ENCODE measurements around the gene AREG. TPM values are rescaled to one million over a fixed set of nuclear protein-coding genes. Genes with fewer than 3 reads are reported as not detected.

The AREG gene
- total RNA-seq, 1 experiment from 2014 or later = 156 TPM

DNA sequence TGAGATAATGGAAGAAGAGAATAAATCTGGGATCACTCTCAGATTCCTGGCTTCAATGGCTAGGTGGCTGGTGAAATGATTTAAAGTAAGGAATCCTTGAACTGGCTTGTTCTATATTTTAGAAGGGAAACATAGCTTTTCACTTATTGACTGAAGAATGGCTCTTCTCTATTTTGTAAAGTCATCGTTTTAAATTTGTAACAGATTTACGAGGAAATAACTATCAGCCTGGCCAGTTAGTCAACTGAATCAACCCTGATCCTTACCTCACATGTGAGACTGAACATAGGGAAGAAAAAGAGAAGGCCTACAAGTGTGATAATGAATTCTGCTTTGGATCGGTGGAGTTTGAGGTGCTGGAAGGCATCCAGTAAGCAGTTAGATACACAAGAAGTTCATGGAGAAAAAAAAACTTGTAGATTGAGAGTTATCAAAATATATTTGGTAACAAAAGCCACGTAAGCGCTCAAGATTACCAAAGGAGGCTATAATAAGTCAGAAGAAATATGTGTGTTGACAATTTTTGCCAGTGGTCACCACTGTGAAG is 12.0 kb downstream of the AREG start:
- DNase-seq (ENCODE audit: low spot score) = no peak

DNA sequence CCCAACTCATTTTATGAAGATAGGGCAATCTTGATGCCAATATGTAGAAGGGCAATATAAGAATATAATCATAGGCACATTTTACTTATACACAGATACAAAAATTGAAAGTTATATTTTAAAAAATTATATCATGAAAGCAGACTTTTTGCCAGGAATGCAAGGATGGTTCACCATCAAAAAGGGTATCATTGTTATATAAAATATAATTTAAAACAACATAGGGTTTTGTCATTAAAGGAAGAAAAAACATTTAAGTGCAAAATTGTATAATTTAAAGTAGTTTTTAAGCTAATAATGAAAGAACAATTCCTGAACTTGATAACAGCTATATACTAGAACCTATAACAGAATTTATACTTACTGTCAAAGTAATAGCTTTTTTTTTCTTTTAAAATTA is 15.9 kb downstream of the AREG start:
- DNase-seq (ENCODE audit: low spot score) = no peak

DNA sequence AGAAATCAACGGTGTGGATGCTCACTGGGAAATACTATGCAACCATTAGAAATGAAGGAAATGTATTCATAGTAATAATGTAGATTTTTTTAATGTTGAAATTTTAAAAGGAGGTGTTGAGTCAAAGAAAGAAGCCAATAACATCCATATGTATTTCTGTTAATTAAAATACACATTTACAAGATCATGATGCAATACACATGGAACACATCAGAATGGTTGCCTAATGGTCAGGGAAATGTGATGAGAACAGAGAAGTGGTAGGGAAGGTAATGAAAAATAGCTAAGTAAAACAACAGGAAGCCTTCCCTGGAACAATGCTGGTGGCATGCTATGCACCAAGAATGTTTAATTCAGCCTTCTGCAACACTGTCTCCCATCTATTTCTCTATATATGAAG is 18.2 kb downstream of the AREG start:
- no peak for DNase-seq (ENCODE audit: low spot score)

DNA sequence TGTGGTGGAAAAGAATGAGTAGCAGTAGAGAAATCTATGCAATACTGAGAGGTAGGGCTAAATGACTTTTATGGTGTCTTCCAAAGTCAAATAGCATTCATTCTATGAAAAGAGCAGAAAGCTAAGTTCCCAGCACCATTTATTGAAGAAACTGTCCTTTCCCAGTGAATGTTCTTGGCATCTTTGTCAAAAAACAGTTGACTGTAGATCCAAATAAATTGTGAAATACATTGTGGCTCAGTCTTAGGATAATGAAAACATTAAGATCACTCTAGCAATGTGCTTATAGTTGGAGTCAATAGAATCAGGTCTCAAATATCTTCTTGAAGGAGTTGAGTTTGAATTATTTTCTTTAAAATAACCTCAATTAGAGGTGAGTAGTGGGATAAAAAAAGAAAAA is 19.4 kb downstream of the AREG start:
- no peak for DNase-seq (ENCODE audit: low spot score)

DNA sequence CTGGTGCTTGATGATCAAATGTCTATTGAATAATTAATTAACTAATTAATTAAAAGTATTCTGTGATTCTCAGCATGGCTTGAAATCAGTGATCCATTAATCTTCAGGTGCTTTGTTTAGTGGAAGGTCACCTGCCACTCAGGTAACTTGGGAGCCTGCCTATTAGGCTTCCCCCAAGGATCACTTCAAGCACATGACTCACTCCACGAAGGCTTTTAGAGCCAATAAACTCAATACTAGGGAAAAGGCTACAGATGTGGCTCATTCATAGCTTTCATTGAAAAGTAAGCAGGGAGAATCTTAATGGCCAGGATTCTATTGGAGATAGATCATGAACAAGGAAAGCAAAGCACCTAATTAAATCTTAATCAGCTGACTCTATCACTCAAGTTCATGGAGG is 21.3 kb downstream of the AREG start:
- DNase-seq (ENCODE audit: low spot score) = no peak

DNA sequence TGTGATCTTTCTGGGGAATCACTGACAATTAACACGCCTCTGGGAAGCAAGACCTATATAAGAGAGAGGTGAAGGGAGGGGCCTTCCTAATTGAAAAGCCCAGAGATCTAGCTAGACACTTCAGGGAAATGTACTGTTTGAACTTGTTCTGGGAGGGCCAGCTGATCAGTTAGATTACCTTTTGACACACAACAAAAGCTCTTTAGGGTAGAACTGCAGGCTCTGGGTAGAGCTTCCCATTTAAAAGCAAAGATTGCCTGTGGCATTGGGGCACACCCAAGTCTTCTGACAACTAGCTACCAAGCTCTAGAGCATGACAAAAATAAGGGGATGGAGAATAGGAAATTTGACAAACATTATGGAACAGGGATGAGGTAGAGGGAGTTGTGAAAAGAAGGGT is 26.3 kb downstream of the AREG start:
- no peak for DNase-seq (ENCODE audit: low spot score)

DNA sequence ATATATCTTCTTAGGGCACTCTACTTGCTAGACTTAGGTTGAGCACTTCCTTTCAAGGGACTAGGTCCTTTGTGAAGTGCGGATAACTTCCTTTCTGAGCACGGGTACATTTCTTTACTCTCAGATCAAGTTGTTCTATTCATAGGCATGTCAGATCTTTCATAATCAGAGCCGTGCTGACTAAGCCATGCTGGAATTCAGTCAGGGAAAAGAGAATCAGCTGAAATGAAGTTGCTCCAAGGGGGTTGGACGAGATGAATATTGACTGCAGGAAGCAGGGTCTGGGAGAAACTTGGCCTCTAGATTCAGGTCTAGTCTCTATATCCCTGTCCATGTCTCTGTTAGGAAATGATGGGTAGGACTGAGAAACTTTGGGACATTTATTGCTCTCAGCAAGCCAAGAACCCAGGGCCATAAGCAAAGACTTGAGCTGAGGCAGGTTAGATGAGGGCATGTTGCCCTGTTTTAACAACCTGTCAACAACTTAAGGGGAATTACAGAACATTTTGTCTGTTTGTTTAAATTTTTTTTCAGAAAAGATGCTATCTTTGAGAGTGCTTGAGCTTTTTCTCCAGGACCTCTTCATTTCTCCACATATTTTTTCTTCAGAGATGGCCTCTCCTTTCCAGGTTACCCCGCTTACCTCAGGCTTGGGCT is 28.3 kb downstream of the AREG start:
- DNase-seq (ENCODE audit: low spot score) = peak; percentile 57

DNA sequence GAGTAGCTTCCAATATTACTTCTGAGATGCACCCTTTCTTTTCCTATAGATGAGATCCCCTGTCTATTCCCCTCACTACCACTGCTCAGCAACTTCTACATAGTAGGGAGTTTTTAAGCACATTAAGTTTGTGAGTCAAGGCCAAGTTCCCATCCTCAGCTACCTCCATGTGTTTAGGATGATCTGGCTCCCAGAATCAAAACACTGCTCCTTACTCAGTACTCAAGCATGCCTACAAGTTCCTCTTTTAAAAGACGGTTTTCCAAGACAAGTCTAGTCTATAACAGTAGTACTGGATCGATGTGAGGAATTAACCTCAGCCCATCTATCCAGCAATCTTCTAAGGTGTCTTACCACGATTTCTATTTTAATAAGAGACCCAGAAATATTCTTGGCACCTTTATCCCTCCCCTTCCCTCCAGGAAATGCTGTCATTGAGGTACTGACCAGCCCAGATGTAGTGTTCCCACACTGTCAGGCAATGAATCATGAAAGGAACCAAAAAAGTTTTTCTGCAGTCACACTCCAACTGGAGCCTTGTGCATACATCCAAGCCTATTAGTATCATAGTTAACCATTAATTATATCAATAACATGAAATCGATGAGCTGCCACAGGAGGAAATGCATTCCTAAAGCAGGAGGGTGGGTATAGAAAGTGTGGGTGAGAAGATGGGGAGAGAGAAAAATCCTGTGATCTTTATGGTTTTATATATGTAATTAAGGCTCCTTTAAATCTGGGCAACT is 29.6 kb downstream of the AREG start:
- DNase-seq (ENCODE audit: low spot score) = peak; percentile 59

DNA sequence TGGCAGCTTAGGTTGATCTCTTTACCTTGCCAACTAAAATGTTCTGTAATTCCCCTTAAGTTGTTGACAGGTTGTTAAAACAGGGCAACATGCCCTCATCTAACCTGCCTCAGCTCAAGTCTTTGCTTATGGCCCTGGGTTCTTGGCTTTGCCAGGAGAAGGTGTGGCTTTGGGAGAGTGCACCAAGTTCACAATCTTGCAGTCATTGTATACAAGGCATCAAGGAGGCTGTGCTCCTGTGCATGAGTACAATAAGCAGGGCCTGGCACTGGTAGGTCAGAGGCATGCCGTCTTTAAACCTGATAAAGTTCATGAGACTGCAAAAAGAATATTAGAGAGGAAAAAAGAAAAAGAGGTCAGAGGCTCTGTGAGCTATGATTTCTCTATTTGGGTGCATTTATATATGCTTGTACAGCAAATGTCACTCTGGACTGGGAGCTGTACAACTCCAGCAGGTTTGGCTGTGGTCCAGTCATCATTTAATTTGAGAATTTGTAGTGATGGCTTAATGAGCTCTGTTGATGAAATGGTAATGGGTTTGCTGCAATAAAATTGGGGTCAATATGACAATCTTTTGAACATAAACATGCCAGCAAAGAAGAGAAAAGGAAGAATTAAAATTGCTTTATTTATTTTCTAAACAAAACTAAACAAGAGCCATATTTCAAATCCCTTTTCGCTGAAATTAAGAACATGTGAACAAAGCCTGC is 30.3 kb downstream of the AREG start:
- peak; percentile 57 for DNase-seq (ENCODE audit: low spot score)

DNA sequence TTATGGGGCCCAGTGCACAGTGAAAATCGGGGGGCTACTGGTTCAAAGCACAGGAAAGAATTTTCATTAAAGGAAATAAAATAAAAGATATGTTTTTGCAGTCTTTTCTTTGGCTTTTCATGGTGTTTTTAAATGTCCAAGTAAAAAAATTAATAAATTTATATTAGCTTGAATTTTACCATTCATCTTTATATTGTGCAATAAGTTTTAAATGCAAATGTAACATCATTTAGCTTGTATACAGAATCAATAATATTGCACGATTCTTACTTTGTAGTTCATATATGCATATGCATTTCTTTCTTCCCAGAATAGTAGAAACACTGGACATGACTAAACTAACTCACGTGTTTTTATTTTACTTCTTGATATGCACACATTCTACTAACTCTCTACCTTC is 31.0 kb downstream of the AREG start:
- DNase-seq (ENCODE audit: low spot score) = no peak

DNA sequence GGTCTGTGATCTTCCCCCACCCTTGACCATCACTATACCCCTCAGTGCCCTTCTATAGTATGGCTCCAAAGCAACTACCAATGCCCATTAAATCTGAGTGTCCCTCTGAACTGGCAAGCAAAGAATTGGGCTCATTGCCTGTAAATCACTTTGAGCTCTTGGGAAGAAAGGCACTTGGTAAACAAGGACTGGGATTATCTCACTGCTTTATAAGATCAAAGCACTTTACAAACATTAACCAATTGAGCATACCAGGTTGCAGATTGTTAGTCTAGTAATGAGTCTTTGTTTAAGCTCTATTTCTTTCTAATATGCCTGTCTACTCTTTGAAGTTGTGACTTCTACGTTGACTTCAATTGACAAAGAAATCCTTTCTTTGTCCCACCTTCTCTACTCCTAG is 34.1 kb downstream of the AREG start:
- DNase-seq (ENCODE audit: low spot score) = peak; percentile 38

DNA sequence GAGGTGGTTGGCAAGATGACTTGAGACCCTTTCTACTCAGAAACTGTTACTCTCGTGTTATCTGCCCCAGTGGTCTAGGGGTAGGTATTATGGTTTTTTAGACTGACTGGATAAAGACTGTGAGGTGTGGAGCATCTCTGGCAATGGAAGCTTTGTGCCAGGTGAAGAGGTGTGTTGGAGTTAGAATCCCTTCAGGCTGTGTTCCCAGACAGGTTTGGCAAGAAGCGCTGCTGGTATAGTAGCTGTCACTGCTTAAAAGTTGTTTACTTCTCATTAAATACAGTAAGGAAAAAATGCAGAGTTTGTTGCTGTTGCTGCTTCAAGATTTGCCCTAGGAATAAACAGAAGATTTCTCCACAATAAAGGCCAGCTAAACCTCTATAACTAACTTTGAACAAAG is 35.3 kb downstream of the AREG start:
- DNase-seq (ENCODE audit: low spot score) = peak; percentile 41

DNA sequence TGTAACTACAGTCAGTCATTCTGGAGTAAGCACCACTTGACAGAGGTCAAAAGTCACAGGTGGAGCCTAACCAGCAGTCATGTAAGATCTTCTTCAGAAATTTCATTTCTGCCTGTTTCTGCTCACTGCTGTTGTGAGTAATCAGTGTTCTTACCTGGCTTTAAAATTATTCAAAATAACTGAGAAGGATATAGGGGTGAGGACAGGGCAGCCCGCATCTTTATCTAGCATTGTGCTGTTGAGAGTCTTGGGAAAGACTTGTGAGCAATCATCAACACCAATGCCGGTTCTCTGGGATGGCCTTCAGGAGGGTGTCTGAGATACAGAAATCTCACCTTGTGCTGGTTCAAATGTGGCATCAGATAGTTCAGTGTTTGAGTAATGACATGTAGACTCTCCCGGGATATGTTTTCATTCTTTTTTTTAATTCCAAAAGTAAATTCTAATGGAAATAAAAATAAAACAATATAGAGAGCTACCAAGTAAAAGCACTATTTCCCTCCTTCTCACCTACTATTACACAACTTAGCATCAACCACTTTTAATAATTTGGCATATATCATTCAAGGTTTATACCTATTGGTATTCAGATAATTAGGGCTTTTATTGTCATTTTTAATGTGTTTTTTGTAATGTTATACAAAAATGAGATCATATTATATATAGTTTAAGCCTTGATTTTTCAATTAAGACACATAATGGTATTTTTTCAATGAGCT is 37.1 kb downstream of the AREG start:
- no peak for DNase-seq (ENCODE audit: low spot score)

DNA sequence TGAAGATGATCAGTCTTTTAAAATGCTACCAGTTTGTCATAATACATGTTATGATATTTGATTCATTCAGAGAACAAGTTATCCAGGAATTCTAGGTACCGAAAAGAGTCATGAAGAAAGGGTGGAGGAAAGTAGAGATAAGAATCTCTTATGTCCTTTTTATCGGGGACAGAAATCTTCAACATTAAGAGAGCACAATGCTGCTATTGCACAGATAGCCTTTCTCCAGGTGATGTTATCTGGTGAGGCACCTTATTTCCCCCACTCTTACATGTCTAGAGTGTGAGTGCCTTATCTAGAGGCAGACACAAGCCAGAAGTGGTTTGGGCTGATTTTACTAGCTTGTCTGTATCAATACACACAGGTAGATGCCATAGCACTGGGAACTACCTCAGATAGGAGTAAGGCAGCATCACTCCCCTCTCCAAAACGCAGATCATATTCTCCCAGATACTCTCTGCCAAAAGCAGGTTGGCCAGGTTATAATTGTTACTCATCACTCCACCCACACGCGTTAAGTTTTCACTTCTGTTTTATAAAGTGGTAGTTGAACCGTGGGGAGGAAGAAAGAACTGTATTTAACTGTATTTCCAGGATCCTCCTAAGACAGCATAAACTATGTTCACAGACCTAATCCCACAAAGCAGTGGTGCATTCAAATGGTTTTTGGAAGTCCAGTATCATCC is 38.4 kb downstream of the AREG start:
- DNase-seq (ENCODE audit: low spot score) = no peak

DNA sequence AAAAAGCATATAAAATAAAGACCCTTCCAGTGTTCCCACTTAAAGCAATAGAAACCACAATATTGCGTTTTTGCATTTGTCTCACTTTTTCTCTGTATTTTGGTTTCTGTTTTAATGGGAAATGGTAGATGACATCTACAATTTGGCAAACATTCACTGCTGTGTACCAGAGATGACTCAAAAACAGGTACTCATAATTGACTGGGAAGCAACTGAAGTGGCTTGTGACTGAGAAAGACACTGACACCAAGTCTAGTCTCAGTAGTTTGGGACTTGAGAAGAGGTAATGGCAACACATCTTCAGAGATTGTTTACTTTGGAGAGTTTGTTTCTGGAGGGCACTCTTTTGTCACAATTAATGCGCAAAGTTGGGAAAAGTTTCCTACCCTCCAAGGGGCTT is 42.0 kb downstream of the AREG start:
- DNase-seq (ENCODE audit: low spot score) = no peak

DNA sequence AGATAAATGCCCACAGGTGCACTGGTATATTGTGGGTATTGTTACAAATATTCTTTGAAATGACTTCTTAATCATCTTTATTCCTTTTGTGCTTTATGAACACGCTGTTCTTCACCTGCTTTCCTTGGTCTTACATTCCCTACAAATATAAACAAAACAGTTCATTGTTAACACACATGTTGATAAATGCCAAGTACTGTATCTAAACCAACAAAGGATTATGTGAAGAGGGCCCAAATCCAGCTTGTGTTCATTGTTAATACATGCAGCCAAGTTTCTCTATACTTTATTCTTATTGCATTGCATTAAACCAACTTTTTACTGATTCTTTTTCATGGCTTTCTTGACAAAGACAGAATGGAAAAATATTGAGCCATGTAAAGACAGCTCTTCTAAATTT is 42.8 kb downstream of the AREG start:
- no peak for DNase-seq (ENCODE audit: low spot score)

DNA sequence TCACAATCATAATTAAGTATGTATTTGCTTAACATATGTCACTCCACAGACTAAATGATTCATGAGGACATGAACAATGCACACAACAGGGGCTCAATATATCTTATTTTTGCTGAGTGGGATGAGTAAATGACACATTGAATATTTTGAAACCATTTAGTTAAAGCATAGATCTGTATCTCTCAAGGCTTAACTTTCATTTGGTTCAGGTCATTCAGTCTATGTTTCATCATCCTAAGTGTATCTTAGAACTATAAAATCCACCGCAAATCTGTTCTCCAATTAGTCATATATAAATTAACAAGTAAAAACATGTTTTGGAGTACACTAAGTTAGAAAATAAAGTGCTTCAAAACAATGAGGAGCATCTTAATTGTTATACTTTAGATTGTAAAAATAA is 45.8 kb downstream of the AREG start:
- DNase-seq (ENCODE audit: low spot score) = peak; percentile 32

DNA sequence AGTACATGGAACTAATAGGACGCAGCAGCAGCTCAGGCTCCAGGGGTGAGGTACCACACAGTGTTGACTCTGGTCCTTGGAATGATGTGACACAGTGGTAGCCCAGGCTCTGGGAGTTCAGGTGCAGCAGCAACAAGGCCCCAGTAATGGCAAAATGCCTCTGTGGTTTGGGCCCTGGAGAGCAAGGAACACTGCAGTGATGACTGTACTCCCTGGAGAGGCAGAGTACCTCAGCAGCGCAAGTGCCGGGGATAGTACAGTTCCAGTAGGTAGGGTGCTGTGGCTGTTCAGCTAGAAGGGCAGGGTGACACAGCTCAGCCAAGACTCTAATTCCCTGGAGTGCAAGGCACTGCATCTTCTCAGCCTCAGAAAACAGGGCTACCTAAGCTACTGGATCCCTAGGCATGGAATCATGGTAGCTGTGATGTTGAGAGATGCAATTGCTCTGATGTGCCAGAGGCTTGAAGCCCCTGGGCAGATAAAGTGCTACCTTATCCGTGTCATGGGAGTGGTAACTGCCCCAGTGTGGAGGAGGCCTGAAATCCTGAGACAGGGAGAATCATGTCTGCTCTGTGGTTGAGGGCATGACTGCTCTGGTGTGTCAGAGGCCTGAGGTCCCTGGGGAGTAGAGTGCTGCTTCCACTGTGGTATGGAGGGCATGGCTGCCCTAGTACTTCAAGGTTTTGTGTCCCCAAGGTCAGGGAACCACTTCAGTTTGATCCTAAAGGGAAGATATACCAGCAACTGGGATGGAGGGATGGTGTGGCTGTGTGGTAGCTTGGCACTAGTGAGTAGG is 55.2 kb downstream of the AREG start:
- no peak for DNase-seq (ENCODE audit: low spot score)

DNA sequence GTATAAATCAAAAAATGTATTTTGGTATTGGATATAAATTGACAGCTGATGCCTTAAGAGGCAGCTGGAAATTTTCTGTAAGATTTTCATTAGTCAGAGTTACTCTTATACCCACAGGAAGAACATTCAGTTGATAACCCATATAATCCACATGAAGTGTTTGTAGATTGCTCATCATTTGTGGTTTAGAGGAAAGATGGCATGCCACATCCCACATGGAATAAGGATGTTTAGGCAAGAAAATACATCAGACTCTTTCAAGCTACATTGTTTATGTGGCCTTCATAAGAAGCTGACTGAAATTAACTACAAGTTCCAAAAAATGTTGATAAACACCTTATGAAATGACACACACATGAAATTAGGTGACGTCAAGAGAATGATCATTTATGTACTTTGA is 56.6 kb downstream of the AREG start:
- no peak for DNase-seq (ENCODE audit: low spot score)

DNA sequence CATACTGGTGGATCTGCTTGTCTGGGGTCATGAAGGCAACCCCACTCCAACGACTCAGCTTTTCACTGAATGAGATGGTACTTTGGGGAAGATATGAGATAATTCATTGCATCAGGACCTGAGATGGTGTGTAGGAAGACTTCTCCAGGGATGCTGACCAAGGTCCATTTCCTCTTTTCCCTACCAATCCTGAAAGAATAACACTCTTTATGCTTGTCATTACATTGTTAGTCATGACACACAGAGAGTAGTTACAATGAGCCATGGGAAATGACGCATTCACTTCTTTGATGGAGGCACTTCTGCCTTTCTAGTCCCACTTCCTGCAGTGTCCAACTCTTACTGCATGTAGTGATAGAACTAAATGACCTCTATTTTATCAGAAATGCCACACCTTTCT is 58.6 kb downstream of the AREG start:
- DNase-seq (ENCODE audit: low spot score) = no peak

DNA sequence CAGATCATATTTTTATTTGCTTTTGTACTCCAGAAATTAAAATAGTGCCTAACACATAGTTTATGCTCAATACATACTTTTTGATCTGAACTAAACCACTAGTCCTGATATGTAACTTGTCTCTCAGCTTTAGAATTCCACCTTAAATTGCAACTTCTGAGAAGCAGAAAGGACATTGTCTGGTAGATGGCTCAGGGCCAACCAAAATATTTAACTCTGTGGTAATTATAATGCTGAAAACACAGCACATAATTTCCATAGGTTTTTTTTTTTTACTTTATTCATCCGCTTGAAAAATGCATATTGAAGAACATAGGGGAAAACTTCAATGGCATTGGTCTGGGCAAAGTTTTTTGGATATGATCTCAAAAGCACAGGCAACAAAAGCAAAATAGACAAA is 59.3 kb downstream of the AREG start:
- DNase-seq (ENCODE audit: low spot score) = no peak

All from HT-29 (cell line).